ENCODE measurements around the gene BRINP3. TPM values are rescaled to one million over a fixed set of nuclear protein-coding genes. Genes with fewer than 3 reads are reported as not detected.
"Not testable (repeated sequence)": the region's sequence is repeated elsewhere in the genome, so short reads cannot be mapped to it uniquely, and the experiment has no call there.

Gene BRINP3
- not detected in 2 replicates for total RNA-seq

DNA sequence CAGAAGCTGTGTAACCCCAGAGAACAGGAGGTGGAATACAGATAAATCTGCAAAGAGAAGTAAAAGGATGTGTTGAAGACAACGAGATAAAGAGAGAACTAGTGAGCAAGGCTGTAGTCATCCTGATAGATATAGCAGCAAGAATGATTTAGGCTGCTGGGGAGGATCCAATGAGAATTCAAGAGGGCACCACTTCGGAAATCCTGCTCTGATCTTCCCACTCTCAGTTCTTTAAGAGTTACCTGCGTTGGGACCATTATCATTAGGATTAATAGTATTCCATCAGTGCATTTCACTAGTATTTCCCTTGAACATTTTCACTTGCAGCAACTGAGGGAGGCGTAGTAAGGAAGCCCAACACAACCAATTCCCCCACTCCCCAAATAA is at the start of gene BRINP3:
Gene BRINP3, minus strand, starts transcription at position 103 of the 387 bp plus-strand sequence.
- intact Hi-C loops (cut with micrococcal nuclease): no loop called here

DNA sequence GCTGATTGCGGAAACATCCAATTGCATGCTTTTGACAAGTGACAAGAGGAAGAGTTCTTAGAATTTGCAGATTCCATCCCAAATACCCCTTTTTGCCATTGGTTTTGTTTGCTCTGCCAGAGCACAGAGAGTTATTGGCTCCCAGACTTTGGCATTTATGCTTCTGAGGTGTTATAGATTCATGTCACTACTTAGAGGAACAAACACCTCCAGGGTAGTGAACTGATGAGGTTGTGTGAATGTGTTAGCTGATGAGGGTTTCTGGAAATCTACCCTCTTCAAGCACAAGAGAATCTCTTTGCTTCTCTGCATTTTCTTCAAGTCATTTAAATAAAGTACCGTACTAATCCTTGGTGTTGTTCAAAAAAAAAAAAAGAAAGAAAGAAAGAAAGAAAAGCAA is 33.9 kb upstream of the BRINP3 start:
- intact Hi-C loops (cut with micrococcal nuclease): no loop called here

DNA sequence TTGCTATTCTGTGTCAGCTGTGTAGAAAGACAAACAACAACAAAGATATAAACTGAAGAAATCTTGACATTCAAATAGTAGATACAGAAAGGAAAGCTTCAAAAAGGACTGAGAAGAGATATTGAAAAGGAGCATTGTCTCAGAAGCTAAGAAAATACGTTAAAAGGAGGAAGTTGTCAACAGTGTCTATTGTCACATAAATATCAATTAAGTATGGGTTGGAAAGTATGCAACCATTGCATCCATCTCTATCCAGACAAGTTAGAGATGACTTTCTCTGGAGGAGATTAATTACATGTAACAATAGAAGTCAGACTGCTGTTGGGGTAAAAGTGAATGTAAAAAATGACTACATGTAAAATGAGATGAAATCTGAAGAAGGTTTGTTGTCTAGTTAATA is 29.7 kb upstream of the BRINP3 start:
- intact Hi-C loops (cut with micrococcal nuclease): no loop called here

DNA sequence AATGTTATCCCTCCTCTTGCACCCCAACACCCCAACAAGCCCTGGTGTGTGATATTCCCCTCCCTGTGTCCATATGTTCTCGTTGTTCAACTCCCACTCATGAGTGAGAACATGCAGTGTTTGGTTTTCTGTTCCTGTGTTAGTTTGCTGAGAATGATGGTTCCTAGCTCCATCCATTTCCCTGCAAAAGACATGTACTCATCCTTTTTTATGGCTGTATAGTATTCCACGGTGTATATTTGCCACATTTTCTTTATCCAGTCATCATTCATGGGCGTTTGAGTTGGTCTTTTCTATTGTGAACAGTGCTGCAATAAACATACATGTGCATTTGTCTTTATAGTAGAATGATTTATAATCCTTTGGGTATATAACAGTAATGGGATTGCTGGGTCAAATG is 26.9 kb upstream of the BRINP3 start:
- intact Hi-C loops (cut with micrococcal nuclease): not testable (repeated sequence)

DNA sequence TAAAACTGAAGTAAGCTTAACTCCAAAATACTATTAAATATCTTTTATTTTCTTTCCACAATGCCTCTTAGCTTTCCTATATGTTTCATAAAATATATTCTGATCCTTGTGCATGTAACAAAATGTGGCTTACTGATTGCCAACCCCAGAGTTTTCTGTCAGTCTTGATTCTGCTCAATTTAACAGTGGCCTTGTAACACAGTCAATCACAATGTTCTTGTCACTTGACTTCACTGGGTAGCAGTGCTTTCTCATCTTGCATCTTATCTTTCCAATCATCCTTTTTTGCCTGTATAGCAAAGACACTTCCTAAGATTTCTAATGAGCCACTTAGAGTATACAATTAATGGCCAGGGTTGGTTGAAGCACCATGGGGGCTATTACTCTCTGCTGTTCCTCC is 19.9 kb upstream of the BRINP3 start:
- intact Hi-C loops (cut with micrococcal nuclease): no loop called here

DNA sequence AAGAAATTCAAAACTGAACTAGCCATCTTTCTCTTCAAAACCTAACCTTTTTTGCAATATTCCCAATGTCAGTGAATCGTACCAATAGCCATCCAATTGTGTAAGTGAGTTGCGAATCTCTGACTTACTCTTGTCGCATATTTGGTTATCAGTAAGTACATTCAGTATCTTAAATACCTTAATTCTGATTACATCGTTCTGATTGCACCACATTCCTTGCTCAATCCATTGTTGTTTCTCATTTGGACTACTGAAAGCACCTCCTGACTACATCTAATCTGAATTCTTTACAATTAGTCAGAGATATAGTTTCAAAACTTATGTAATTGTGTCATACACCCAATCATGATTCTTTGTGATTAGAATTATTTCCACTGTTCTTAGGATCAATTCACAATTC is 16.8 kb upstream of the BRINP3 start:
- intact Hi-C loops (cut with micrococcal nuclease): no loop called here

DNA sequence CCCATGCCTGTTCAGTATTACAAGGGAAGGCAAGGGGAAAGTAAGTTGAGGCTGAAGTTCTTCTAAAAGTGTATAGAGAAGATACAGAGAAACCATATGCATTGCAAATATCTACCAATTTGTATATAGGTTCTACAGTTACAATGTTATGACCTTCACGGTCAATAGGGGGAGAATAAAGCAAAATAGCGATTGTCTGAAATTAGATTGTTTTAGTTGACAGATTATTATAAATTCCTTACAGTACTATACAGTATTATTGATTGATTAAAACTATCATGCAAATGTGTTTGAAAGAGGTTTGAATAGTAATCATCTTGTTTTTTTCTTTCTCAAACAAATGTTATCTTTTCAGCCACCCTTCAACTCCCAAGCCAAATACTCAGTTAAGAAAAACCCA is 13.7 kb upstream of the BRINP3 start:
- intact Hi-C loops (cut with micrococcal nuclease): no loop called here

DNA sequence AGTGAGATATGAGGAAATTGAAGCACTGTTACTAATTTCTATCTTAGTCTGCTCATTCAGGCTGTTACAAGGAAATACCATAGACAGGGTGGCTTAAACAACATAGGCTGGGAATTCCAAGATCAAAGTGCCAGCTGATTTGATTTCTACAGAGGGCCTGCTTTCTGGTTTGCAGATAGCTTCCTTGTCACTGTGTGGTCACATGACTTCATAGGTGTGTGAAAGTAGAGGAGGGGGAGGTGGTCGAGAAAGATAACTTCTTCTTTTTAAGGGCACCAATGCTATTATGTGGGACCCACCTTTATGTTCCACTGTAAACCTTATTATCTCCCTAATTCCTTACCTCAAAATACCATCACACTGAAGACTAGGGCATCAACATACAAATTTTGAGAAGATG is 6.4 kb upstream of the BRINP3 start:
- intact Hi-C loops (cut with micrococcal nuclease): no loop called here

DNA sequence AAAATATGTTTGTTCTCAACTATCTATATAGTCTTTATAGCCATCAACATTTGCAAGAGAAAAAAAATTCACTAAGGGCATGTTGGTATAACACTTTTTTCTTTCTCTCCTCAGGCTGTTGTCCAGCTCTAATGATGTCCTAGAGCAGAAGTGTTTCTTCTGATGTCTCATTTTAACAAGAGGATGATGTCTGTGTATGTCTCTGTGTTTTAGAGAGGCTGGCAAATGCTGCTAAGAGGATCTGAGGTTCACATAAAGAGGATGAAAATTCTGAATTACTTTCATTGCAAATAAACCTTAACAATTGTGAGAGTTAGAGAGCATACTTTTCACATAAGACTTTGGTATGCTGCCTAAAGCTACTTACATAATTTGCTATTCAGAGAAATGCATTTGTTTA is 2.6 kb upstream of the BRINP3 start:
- intact Hi-C loops (cut with micrococcal nuclease): no loop called here

DNA sequence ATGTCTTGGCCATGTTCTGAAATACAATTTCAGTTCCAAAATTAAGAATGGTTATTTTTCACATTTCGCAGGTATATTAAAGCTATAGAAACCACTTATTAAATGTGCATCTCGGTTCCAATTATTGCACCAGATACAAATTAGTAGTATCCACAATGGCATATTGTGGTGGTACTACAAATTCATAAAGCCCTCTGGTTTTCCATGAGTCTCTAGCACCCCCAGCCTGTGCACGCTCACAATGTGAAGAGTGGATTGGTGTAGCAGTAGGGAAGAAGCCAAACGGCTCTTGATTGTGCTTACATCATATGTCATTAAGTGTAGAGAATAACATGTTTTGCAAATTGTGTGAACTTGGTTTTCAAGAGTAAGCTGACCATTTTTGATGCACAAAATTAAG is 1.9 kb upstream of the BRINP3 start:
- intact Hi-C loops (cut with micrococcal nuclease): no loop called here

DNA sequence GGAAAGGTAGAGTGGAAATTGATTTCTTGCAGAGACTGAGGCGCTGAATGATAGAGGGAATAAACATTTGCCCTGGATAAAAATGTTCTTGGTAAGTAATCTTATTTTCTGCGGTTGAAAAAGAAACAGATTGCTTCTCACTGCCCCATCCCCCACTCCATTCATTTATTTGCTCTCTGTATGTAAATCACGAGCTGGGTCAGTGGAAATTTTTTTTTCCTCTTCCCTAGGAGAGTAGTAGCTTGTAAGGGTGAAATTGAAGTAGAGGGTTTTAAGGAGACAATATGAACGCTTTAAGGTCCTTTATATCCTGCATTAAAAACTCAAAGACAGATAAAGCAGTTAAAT is 1.4 kb upstream of the BRINP3 start:
- intact Hi-C loops (cut with micrococcal nuclease): no loop called here

DNA sequence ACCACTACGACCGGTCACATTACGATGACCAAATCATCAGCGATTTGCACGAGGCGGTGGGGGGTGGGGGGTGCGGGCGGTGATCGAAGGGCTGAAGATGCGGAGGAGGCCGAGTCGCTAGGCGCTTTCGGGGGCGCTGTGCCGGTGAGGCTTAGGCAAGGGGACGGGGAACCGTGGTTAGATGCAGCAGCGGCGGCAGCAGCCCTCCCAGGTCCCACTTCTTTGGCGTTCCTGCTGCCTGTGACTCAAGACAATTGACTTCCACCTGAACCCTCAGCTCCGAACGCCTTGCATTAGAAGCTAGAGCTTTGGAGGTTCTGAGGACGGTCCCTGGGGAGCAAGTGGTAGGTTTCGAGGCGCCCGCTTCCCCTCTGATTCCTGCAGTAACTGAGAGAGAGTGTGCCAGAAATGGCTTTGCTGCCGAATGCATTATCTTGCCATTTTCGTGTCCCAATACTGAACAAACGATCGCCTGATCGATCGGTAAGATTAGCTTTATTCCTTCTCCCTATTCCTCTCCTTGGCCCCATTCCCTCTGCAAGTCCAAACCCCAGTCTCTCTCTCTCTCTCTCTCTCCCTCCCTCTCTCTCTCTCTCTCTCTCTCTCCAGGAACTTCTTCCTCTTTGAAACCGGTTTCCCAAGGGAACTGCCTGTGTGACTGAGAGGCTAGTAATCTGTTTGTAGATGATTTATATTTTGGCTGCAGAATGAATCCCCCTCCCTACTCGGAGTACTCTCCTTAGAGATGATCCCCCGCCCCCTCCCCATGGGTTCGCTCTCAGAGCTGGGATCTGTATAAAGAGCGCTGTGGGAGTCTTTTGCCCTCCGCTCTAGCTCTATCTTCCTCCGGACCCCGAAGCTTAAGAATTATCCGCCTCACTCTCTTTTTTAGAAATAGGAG is 735 bp upstream of the BRINP3 start:
- intact Hi-C loops (cut with micrococcal nuclease): no loop called here

DNA sequence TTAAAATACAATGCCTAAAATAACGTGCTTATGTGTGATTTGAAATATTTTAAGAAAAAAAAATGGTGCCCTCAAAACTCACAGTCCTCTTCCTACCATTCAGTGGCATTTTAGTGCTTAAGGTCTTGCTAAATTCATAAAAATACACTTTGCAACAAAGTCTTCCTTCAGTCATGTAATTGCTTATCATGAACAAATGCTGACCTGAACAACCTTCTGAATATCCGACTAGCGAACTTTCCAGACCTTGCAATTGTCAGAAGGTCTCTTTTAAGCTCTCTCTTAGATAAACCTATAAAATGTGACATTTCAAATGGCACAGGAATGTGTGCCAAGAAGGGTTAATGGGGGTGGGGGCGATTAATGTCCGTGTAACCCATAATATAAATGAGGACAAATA is 858 bp downstream of the BRINP3 start:
- intact Hi-C loops (cut with micrococcal nuclease): no loop called here

DNA sequence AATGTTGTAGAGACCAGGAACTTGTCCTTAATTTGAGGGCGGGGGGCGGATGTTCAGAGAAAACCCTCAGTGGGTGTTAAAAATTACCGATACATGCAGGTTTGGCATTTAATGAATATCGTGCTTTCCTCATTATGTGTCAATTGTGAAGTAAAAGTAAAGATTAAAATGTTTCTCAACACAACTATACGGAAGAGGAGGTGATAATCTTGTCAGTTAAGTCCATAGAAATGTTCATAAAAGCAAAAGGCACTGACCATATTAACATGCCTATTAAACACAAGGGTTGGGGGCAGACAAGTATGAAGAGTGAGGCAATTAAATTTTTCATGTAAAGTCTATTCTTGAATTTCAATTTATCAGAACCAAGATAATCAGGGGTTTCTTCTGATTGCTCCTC is 1.3 kb downstream of the BRINP3 start:
- intact Hi-C loops (cut with micrococcal nuclease): no loop called here

DNA sequence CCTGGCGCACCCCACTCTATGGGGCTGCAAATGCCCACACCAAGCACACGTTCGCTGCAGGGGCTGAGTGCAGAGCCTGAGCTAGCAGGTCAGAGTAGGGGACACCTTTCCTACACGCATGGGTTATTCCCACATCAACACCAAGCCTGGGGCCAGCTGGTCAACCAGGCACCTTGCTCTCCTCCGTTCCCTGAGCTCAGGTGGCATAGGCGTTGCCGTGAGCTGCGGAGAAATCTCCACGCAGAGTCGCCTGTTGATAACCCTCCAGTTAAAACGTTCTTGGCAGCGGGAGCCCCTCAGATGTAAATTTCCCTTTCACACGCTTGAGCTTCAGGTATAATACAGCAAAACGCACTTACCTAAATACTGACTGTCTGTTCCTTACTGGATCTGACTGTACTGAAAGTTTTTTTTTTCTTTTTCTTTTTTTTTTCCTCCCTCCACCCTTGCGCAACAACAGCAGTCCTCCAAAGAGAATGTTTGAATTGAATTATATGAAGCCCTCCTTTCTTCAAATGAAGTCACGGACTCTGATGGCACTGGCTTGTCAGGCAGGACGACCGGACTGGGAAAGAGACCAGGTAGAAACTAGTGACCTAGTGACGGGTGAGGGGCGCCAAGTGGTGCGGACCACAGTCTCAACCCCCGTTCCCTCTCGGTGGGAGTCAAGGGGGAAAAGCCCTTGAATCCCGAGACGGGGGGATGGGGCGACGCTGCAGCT is 2.1 kb downstream of the BRINP3 start:
- intact Hi-C loops (cut with micrococcal nuclease): no loop called here

DNA sequence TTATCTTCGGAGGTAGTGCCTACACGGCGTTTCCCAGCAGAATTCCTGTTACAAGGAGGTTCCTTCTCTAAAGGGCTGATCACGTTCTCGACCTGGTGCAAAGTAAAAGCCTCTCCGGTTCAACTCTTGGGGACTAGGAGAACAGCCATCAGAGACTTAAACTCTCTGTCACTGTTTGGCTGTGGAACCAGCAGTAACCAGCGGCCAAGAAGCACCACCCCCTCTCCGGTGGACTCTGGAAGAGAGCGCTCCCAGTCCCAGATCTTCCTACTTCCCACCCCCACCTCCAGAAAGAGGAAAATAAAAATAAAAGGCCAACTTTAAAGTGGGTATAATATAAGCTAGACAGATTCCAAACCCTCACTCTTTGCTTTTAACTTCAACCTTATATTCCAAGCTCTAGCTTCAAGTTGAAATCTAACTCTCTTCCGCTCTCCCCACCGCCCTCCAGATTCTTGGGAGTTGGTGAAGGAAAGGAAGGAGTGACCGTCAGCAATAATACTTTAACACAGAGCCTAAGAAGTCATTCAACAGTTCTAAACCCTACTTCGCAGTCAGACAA is 2.9 kb downstream of the BRINP3 start:
- intact Hi-C loops (cut with micrococcal nuclease): no loop called here

DNA sequence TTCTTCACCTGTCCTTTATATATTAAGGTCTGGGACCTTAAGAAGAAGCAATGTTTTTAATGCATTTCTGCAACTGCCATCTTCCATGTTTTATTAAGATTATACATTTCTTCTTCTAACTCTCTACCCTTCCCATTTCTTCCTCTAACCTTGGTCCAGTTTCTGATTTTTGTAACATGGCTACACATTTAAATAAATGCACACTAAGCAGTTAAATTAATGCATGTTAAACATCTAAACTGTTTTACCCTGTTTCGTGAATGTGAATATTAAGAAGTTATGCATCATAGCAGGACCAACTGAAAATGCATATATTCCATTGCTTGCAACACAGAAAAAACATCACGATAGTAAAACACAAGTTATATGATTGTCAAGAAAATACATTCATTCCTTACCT is 3.7 kb downstream of the BRINP3 start:
- intact Hi-C loops (cut with micrococcal nuclease): no loop called here

DNA sequence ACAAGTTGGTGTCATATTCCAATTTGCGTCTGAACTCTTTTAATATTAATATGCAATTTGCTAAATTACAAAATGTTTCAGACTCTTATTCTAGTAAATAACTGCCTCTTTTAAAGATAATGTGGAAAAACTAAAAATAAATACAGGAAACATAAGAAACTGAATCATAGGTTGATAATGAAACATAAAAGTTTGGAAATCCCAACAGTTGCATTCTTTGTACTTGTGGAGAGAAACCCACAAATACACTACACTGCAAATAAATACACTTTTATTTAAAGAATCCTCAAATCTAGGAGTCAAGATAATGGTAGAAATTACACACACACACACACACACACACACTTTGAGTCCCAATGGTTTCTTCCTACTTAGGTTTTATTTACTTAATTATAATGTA is 5.2 kb downstream of the BRINP3 start:
- intact Hi-C loops (cut with micrococcal nuclease): no loop called here

DNA sequence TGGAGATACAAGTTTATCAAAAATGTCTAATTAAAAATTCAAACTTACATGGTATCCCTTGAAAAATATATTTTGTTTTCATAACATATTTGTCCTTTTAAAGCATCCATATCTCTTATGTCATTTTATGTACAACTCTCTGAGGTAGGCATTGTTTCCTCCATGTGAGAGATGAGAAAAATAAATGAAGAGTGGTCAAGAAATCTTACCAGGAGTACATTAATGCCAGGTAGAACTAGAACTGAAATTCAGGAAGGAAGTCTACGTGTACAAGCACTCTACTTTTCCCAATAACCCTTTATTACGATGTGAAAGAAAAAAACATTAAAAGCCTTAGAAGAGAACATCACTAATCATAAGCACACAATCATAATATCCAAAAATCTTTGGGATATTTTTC is 5.6 kb downstream of the BRINP3 start:
- intact Hi-C loops (cut with micrococcal nuclease): no loop called here

DNA sequence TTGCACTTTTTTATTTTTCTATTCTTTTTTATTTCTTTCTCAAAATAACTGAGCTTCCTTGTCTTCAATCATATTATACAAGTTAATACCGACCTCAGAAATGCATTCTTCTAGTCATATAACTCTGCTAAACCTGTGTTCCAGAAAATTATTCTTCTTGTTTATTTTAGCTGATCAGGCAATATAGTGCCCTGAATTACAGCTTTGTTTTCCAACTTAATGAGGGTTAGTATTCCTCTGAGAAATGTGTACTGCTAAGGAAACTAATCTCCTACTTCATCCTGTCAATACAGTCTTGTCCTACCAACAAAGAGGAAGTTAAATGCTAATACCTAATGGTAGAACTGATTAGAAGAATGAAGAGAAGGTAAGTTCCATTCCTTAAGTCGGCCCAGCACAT is 13.0 kb downstream of the BRINP3 start:
- intact Hi-C loops (cut with micrococcal nuclease): no loop called here

DNA sequence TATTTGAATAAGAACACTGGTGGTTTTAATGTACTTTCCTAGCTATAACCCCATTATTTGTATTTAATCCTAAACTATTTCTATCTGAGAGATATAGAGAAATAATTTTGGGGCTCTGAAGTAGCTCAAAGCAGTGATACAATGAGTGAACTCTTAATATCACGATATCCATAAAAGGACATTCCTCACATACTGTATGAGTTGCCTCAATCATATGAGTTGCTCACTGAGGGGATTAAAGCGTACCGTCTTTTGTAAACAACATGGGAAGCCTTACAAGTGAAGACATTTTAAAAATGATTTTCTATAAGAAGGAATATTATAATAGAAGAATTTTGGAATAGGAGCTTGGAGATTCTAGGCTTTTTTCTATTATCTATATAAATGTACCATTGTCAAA is 21.5 kb downstream of the BRINP3 start:
- intact Hi-C loops (cut with micrococcal nuclease): no loop called here

DNA sequence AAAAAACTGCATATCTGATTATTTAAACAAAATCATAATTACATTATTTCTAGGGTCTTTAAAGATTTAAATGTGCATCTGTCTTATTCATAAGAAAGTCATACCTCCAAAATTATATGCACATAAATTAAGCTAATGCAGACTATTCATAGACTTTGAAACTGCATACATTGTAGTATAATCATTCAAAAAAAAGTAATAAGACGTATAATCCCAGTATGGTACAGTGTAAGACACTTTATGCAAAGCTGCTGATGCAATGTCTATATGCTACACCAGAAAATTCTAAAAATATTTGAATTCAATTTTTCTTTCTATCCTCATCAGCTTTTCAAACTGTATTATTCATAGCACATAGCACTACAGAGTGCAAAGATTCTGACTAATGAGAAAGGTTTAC is 22.0 kb downstream of the BRINP3 start:
- intact Hi-C loops (cut with micrococcal nuclease): no loop called here

DNA sequence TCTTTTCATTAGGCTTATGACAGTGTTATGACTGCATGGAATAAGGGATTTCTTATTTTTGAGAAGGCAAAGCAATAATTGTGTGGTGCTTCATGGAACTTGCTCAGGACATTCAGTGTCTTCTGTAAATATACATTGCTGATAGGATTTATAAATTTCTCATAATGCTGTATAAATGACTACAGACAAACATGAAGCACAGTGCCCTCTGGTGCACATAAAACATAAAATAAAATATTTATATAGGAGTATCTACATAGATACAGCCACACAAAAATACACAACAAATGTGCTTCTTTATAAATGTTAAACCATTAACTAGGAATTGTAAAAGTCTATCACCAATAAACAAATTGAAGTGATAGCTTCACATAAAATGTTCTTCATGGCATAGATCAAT is 24.1 kb downstream of the BRINP3 start:
- intact Hi-C loops (cut with micrococcal nuclease): no loop called here
